OCI-LY1 (cell line): ENCODE data around the gene ITGA7.

Source experiments
- EZH2 ChIP-seq: fragments of 200-600 bp; sonication (generic), shearing (Covaris generic); IDR thresholded peaks from 2 replicates; pipeline ENCODE4 v1.8.0; 2017; ENCODE audit warnings: borderline replicate concordance, mixed run types, mild to moderate bottlenecking, antibody characterized with exemption, low read length, moderate library complexity, mixed read lengths
- TF ChIP-seq, protein P1 (sequence below): fragments of 200-600 bp; sonication (generic), shearing (Covaris generic); IDR thresholded peaks from 2 replicates; pipeline ENCODE4 v1.5.1; 2017; ENCODE audit warnings: mild to moderate bottlenecking, antibody characterized with exemption, low read length, moderate library complexity, mixed read lengths

DNA sequence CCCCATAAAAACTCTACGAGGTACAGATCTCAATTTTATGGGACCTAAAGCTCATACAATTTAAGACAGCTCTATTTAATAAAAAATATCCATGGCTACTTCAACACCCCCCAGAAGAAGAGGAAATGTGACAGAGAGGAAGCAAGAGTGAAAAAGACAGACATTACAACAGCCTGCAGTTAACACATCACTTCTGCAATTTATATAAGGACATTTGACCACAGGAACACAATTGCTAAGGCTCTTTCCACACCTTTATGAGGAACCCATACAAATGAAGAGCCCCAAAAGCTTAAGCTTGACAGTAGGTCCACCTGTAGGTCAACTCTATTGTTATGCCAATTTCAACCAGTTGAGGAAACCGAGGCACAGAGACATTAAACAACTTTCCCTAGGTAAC lies 65.4 kb downstream of the ITGA7 start:
- TF ChIP-seq, protein P1, sequence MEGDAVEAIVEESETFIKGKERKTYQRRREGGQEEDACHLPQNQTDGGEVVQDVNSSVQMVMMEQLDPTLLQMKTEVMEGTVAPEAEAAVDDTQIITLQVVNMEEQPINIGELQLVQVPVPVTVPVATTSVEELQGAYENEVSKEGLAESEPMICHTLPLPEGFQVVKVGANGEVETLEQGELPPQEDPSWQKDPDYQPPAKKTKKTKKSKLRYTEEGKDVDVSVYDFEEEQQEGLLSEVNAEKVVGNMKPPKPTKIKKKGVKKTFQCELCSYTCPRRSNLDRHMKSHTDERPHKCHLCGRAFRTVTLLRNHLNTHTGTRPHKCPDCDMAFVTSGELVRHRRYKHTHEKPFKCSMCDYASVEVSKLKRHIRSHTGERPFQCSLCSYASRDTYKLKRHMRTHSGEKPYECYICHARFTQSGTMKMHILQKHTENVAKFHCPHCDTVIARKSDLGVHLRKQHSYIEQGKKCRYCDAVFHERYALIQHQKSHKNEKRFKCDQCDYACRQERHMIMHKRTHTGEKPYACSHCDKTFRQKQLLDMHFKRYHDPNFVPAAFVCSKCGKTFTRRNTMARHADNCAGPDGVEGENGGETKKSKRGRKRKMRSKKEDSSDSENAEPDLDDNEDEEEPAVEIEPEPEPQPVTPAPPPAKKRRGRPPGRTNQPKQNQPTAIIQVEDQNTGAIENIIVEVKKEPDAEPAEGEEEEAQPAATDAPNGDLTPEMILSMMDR: no peak
- no peak for TF ChIP-seq EZH2
